SK-N-MC (cell line): ENCODE results near the gene TLDC2.
"Not testable (repeated sequence)": the region's sequence is repeated elsewhere in the genome, so short reads cannot be mapped to it uniquely, and the experiment has no call there.

ENCODE experiments used
- DNase-seq: peaks from one replicate; pipeline ENCODE4 v3.0.0-alpha.2; 2011; ENCODE audit warnings: low read depth, low spot score
- H3K27ac ChIP-seq: fragments of 200-600 bp; sonication (generic); 2 replicates; pipeline ENCODE4 v1.5.1; 2016; ENCODE audit warnings: mixed run types
- H3K36me3 ChIP-seq: fragments of 200-600 bp; sonication (generic); 2 replicates; pipeline ENCODE4 v1.6.1; 2017; ENCODE audit warnings: antibody characterized with exemption, low read length, mixed read lengths; ENCODE audit not compliant: insufficient read depth
- H3K4me3 ChIP-seq: fragments of 200-600 bp; sonication (generic); 2 replicates; pipeline ENCODE4 v1.5.1; 2016
- H3K9ac ChIP-seq: fragments of 200-600 bp; sonication (generic); 2 replicates; pipeline ENCODE4 v1.8.0; 2017; ENCODE audit warnings: mixed run types, mixed read lengths; ENCODE audit not compliant: insufficient read length
- H3K9me3 ChIP-seq: fragments of 200-600 bp; sonication (generic); 2 replicates; pipeline ENCODE4 v1.6.1; 2017; ENCODE audit warnings: low read depth, mild to moderate bottlenecking, antibody characterized with exemption, low read length, moderate library complexity, mixed read lengths
- EZH2 ChIP-seq: fragments of 200-600 bp; sonication (generic); IDR thresholded peaks from one replicate; pipeline ENCODE4 v1.6.1; 2017; ENCODE audit warnings: antibody characterized with exemption
- FOXP2 ChIP-seq: optimal IDR thresholded peaks from 2 replicates; pipeline ENCODE3; 2011; ENCODE audit warnings: mild to moderate bottlenecking, moderate library complexity; ENCODE audit not compliant: insufficient read depth; ENCODE audit errors: extremely low read length, control extremely low read depth
- POLR2AphosphoS5 ChIP-seq: IDR thresholded peaks from 2 replicates; pipeline ENCODE4 v1.6.1; 2012; ENCODE audit warnings: mild to moderate bottlenecking, low read depth, low read length, borderline replicate concordance

TLDC2 gene

GRCh38 chr20:36886859-36887751 lies 11.2 kb downstream of the TLDC2 start:
- no peak overlapping the region for H3K27ac ChIP-seq
- H3K9me3 ChIP-seq: no peaks in the 10 kb centered on the region
- H3K36me3 ChIP-seq: no peaks in the 10 kb centered on the region
- TF ChIP-seq FOXP2: no peak
- TF ChIP-seq POLR2AphosphoS5: no peak
- TF ChIP-seq EZH2: no peak
- peak; percentile 30 for DNase-seq
- no peak overlapping the region for H3K4me3 ChIP-seq
- no peak overlapping the region for H3K9ac ChIP-seq

DNA sequence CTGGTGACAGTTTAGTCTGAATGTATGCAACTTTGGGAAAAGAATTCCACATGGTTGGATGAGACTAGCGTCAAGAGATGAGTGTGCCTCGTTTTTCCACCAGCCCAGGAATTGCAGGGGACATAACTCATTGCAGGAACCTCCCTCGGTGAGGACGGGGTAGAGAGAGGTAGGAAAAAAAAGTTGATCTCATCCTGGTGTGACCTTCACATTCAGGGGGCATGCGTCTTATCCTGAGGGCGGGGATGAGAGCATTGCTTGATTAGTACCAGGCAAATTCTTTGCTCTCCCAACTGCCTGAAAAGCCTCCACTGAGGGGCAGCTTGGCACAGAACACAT lies 11.8 kb downstream of the TLDC2 start:
- Histone ChIP-seq H3K27ac (no peak overlapping the region), H3K4me3 (no peak overlapping the region), H3K9me3 (no peaks in the 10 kb centered on the region), H3K36me3 (no peaks in the 10 kb centered on the region), H3K9ac (peak overlapping the region; percentile 20)
- no peak for TF ChIP-seq FOXP2
- no peak for TF ChIP-seq EZH2
- TF ChIP-seq POLR2AphosphoS5: no peak
- DNase-seq: no peak

DNA sequence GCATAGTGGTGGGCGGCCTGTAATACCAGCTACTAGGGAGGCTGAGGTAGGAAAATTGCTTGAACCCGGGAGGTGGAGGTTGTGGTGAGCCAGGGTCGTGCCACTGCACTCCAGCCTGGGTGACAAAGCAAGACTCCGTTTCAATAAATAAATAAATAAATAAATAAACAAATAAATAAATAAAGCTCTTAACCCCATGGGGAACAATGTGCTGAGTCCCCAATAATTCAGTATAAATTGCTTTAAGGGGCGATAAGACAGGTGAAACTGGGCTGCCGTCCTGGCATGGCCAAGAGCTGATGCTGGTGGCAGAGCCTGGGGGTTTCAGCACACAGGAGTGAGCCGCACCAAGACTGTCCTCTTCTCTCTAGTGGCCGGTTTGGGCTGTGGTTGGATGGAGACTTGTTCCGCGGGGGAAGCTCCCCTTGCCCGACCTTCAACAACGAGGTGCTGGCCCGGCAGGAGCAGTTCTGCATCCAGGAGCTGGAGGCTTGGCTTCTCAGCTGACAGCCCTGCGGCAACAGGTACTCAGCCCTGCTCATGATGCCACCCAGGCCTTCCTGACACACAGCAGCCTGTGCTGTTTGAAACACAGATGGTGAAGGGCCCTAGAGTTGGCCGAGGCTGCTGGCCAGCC lies 13.1 kb downstream of the TLDC2 start:
- Histone ChIP-seq H3K36me3 (no peaks in the 10 kb centered on the region), H3K4me3 (no peak overlapping the region), H3K9me3 (no peaks in the 10 kb centered on the region), H3K27ac (no peak overlapping the region), H3K9ac (no peak overlapping the region)
- no peak for DNase-seq
- TF ChIP-seq FOXP2 (no peak), EZH2 (no peak), POLR2AphosphoS5 (no peak)

GRCh38 chr20:36890586-36890985 lies 14.6 kb downstream of the TLDC2 start:
- no peaks in the 10 kb centered on the region for H3K36me3 ChIP-seq
- H3K9me3 ChIP-seq: no peaks in the 10 kb centered on the region
- no peak overlapping the region for H3K27ac ChIP-seq
- H3K9ac ChIP-seq: no peak overlapping the region
- H3K4me3 ChIP-seq: no peak overlapping the region
- DNase-seq: no peak
- no peak for TF ChIP-seq POLR2AphosphoS5

DNA sequence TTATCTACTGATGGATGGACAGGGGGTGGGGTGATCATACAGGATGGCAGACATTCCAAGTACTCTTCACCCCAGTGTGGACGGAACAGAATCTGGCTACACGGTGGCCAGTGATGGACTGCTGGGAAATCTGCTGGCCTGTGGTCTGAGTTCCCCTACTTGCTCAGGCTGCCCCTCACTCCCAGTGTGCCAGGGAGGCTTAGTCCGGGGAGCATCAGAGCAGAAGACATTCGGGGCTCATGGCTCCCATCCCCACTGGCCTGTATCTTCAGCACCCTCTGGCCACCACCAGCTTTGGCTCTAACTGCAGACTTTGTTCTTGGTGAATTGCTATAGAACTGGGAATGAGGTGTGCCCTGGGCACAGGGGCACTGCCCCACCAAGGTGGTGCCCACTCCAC lies 15.3 kb downstream of the TLDC2 start:
- H3K9ac ChIP-seq: no peak overlapping the region
- DNase-seq: no peak
- H3K9me3 ChIP-seq: no peaks in the 10 kb centered on the region
- H3K27ac ChIP-seq: no peak overlapping the region
- TF ChIP-seq EZH2 (no peak), POLR2AphosphoS5 (no peak), FOXP2 (no peak)
- no peak overlapping the region for H3K4me3 ChIP-seq
- H3K36me3 ChIP-seq: no peaks in the 10 kb centered on the region

GRCh38 chr20:36893801-36894200 lies 17.9 kb downstream of the TLDC2 start:
- Histone ChIP-seq H3K36me3 (no peaks in the 10 kb centered on the region), H3K9ac (no peak overlapping the region), H3K9me3 (no peaks in the 10 kb centered on the region), H3K4me3 (no peak overlapping the region), H3K27ac (no peak overlapping the region)
- TF ChIP-seq POLR2AphosphoS5 (no peak), FOXP2 (no peak), EZH2 (no peak)
- no peak for DNase-seq

- no peak overlapping the region for H3K9ac ChIP-seq
- no peaks in the 10 kb centered on the region for H3K9me3 ChIP-seq
- TF ChIP-seq POLR2AphosphoS5: no peak
- TF ChIP-seq EZH2: no peak
- no peak for TF ChIP-seq FOXP2
- H3K36me3 ChIP-seq: no peaks in the 10 kb centered on the region
- DNase-seq: no peak
- H3K27ac ChIP-seq: no peak overlapping the region
- H3K4me3 ChIP-seq: no peak overlapping the region
Observed at GRCh38 chr20:36895036-36895435, 19.1 kb downstream of the TLDC2 start.

DNA sequence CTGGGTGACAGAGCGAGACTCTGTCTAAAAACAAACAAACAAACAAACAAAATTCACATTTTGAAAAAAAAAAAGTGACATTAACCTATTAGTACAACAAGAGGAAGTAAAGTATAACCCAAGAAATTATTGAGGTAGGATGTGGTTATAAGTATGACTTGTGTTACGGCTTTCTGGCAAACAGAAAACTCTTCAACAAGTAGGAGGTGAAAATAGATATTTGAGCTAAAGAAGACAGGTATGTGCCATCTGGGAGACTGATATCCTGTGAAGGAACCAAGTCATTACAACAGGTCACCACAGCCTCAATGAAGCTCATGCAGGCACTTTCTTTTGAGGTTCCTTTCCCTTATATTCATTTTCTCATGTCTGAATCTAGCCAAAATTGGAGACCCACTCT lies 28.8 kb downstream of the TLDC2 start:
- TF ChIP-seq EZH2: no peak
- no peak for TF ChIP-seq FOXP2
- TF ChIP-seq POLR2AphosphoS5: no peak
- no peak for DNase-seq
- H3K36me3 ChIP-seq: no peaks in the 10 kb centered on the region
- H3K4me3 ChIP-seq: no peak overlapping the region
- H3K9me3 ChIP-seq: no peaks in the 10 kb centered on the region
- no peak overlapping the region for H3K27ac ChIP-seq
- H3K9ac ChIP-seq: no peak overlapping the region

GRCh38 chr20:36905566-36905965 lies 29.6 kb downstream of the TLDC2 start:
- not testable (repeated sequence) for H3K4me3 ChIP-seq, H3K27ac ChIP-seq, H3K9ac ChIP-seq, H3K9me3 ChIP-seq, DNase-seq, H3K36me3 ChIP-seq

- not testable (repeated sequence) for H3K27ac ChIP-seq, H3K9me3 ChIP-seq, H3K4me3 ChIP-seq, H3K9ac ChIP-seq, DNase-seq, H3K36me3 ChIP-seq
Observed at GRCh38 chr20:36906086-36906485, 30.1 kb downstream of the TLDC2 start.
